A673 (cell line): ENCODE measurements around the gene ZNF248. TPM values are rescaled to one million over a fixed set of nuclear protein-coding genes. Genes with fewer than 3 reads are reported as not detected.

Experiments used
- BruUV-seq: library from RNA; stranded (reverse); fragments of 400-500 nt; replicated peaks from 2 replicates; lab custom pipeline; 2021; lab: Mats Ljungman, UMichigan
- CTCF ChIA-PET: fragments of 300-600 bp; sonication (Branson Sonifier 250); formaldehyde crosslinking; loops from one replicate; lab custom pipeline; 2022; ENCODE audit warnings: antibody characterized with exemption; lab: Charles Lee
- POLR2A ChIA-PET: fragments of 300-600 bp; sonication (Branson Sonifier 250); formaldehyde crosslinking; loops from one replicate; lab custom pipeline; 2022; ENCODE audit warnings: antibody characterized with exemption; ENCODE audit not compliant: low non-redundant PET; lab: Charles Lee
- DNase-seq: peaks from one replicate; pipeline ENCODE4 v3.0.0-alpha.2; 2015; ENCODE audit warnings: low spot score
- H3K27ac ChIP-seq: fragments of 200-600 bp; sonication (generic); 2 replicates; pipeline ENCODE4 v1.5.1; 2016; ENCODE audit warnings: mixed run types, low read depth, mild to moderate bottlenecking, mixed read lengths, antibody characterized with exemption, low read length; ENCODE audit not compliant: poor library complexity, severe bottlenecking
- H3K27me3 ChIP-seq: fragments of 200-600 bp; sonication (generic); replicated peaks from 2 replicates; pipeline ENCODE4 v1.6.1; 2017; ENCODE audit warnings: mixed run types, low read depth, mild to moderate bottlenecking, mixed read lengths, antibody characterized with exemption, low read length; ENCODE audit not compliant: insufficient read depth, poor library complexity
- H3K36me3 ChIP-seq: fragments of 200-600 bp; sonication (generic); 2 replicates; pipeline ENCODE4 v1.6.1; 2016; ENCODE audit warnings: mixed run types, mild to moderate bottlenecking, mixed read lengths, antibody characterized with exemption, low read length; ENCODE audit not compliant: insufficient read depth, poor library complexity, severe bottlenecking
- H3K4me1 ChIP-seq: fragments of 200-600 bp; sonication (generic); 2 replicates; pipeline ENCODE4 v1.6.1; 2017; ENCODE audit warnings: mixed run types, mild to moderate bottlenecking, mixed read lengths, antibody characterized with exemption, low read length; ENCODE audit not compliant: insufficient read depth, poor library complexity, severe bottlenecking
- H3K4me3 ChIP-seq: fragments of 200-600 bp; sonication (generic); 2 replicates; pipeline ENCODE4 v1.5.1; 2016; ENCODE audit warnings: low read depth, mixed run types, mild to moderate bottlenecking, mixed read lengths, low read length; ENCODE audit not compliant: poor library complexity, severe bottlenecking
- H3K9me3 ChIP-seq: fragments of 200-600 bp; sonication (generic); 2 replicates; pipeline ENCODE4 v1.6.1; 2016; ENCODE audit warnings: mixed run types, low read depth, mild to moderate bottlenecking, mixed read lengths, antibody characterized with exemption, low read length; ENCODE audit not compliant: poor library complexity, severe bottlenecking
- CTCF ChIP-seq: fragments of 300-800, 200-600 bp; sonication (generic); conservative IDR thresholded peaks from 2 replicates; pipeline ENCODE4 v1.5.1; 2017; ENCODE audit warnings: low read depth, mild to moderate bottlenecking, antibody characterized with exemption, low read length, moderate library complexity, mixed read lengths
- EZH2 ChIP-seq: fragments of 200-600 bp; sonication (generic); IDR thresholded peaks from 2 replicates; pipeline ENCODE4 v1.6.1; 2017; ENCODE audit warnings: borderline replicate concordance, low read depth, mild to moderate bottlenecking, mixed read lengths, antibody characterized with exemption, low read length; ENCODE audit not compliant: poor library complexity, severe bottlenecking
- intact Hi-C: fragments of 100-400 bp; cut with micrococcal nuclease; formaldehyde crosslinking; loops from one replicate; pipeline ENCODE4 v1.10.0; 2022; ENCODE audit not compliant: unreplicated experiment
- total RNA-seq: library from RNA; stranded (reverse); gene quantifications from 2 replicates; pipeline ENCODE4 v1.2.3, GENCODE V29; 2021

Gene ZNF248
- total RNA-seq, 1 experiment from 2014 or later, result 8.7 TPM

- Histone ChIP-seq H3K4me3 (no peak overlapping the region), H3K9me3 (peaks cover 15% of the 10 kb centered on the region), H3K27me3 (no peaks in the 10 kb centered on the region), H3K4me1 (no peaks in the 10 kb centered on the region), H3K27ac (no peak overlapping the region), H3K36me3 (no peaks in the 10 kb centered on the region)
- intact Hi-C loops, result no loop called here
- no peak for DNase-seq
- ChIA-PET POLR2A (interaction anchor here (0.7 kb wide), 1 partner anchor 296 kb away, joined by 3 read pairs; no protein-coding TSS in a partner anchor), CTCF (no interaction called here)
- no peak for TF ChIP-seq CTCF
- TF ChIP-seq EZH2, result no peak
- BruUV-seq, result no TSS peak
Observed at GRCh38 chr10:37801557-37801956, 55.9 kb downstream of the ZNF248 start.

- no TSS peak for BruUV-seq
- Histone ChIP-seq H3K27ac (no peak overlapping the region), H3K4me1 (no peaks in the 10 kb centered on the region), H3K4me3 (no peak overlapping the region), H3K9me3 (peaks cover 34% of the 10 kb centered on the region), H3K36me3 (no peaks in the 10 kb centered on the region), H3K27me3 (no peaks in the 10 kb centered on the region)
- POLR2A ChIA-PET, result no interaction called here
- CTCF ChIA-PET, result no interaction called here
- intact Hi-C loops, result no loop called here
- DNase-seq, result no peak
- no peak for TF ChIP-seq EZH2
- TF ChIP-seq CTCF, result no peak
Observed at GRCh38 chr10:37794305-37794976, 63.0 kb downstream of the ZNF248 start.

- BruUV-seq, result no TSS peak
- no peak overlapping the region for H3K27ac ChIP-seq
- TF ChIP-seq CTCF (no peak), EZH2 (no peak)
- ChIA-PET POLR2A (no interaction called here), CTCF (no interaction called here)
- no peak overlapping the region for H3K4me3 ChIP-seq
- H3K4me1 ChIP-seq, result no peaks in the 10 kb centered on the region
- intact Hi-C loops, result no loop called here
- H3K27me3 ChIP-seq, result no peaks in the 10 kb centered on the region
- no peak for DNase-seq
- H3K9me3 ChIP-seq, result peaks cover 31% of the 10 kb centered on the region
- no peaks in the 10 kb centered on the region for H3K36me3 ChIP-seq
Observed at GRCh38 chr10:37789590-37789989, 67.8 kb downstream of the ZNF248 start.
